Activated naive CD4-positive, alpha-beta T cell treated with anti-CD3 and anti-CD28 coated beads, Interleukin-2, amount 50 U/mL, for 24 hours (primary cell): ENCODE results near the gene BCAT1.
"Not testable (repeated sequence)": the region's sequence is repeated elsewhere in the genome, so short reads cannot be mapped to it uniquely, and the experiment has no call there.

Experiments used
- H3K27ac Mint-ChIP-seq: one replicate; pipeline ENCODE4 v1.8.0; 2021; ENCODE audit warnings: mild to moderate bottlenecking, mixed read lengths
- H3K27me3 Mint-ChIP-seq: one replicate; pipeline ENCODE4 v1.8.0; 2021; ENCODE audit warnings: mixed read lengths
- H3K36me3 Mint-ChIP-seq: one replicate; pipeline ENCODE4 v1.8.0; 2021; ENCODE audit warnings: mixed read lengths
- H3K4me1 Mint-ChIP-seq: one replicate; pipeline ENCODE4 v1.8.0; 2021; ENCODE audit warnings: mixed read lengths
- H3K4me3 Mint-ChIP-seq: one replicate; pipeline ENCODE4 v1.8.0; 2021; ENCODE audit warnings: mild to moderate bottlenecking, mixed read lengths
- H3K9me3 Mint-ChIP-seq: one replicate; pipeline ENCODE4 v1.8.0; 2021; ENCODE audit warnings: mixed read lengths

The BCAT1 gene

DNA sequence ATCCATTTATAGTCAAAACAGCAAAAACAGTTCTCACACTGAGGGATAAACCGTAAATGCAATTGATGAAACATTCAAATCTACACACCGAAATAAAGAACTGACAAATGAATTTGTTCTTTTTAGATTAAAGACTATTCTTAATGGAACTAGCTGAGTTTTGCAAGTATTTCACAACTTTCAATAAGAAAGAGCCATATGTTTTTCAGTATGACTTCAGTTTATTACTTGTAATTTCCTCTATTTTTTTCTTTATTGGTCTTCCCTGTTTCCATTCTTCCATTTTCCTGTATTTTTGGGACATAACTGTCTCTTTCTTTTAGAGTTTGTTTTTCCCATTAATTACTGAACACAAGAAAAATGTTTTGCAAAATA, 4.3 kb downstream of the BCAT1 start:
- H3K4me3 Mint-ChIP-seq: no peak overlapping the region
- no peak overlapping the region for H3K27ac Mint-ChIP-seq
- H3K27me3 Mint-ChIP-seq: peaks cover 37% of the 10 kb centered on the region
- H3K9me3 Mint-ChIP-seq: peaks cover 6% of the 10 kb centered on the region
- H3K4me1 Mint-ChIP-seq: peaks cover 30% of the 10 kb centered on the region
- H3K36me3 Mint-ChIP-seq: no peaks in the 10 kb centered on the region

DNA sequence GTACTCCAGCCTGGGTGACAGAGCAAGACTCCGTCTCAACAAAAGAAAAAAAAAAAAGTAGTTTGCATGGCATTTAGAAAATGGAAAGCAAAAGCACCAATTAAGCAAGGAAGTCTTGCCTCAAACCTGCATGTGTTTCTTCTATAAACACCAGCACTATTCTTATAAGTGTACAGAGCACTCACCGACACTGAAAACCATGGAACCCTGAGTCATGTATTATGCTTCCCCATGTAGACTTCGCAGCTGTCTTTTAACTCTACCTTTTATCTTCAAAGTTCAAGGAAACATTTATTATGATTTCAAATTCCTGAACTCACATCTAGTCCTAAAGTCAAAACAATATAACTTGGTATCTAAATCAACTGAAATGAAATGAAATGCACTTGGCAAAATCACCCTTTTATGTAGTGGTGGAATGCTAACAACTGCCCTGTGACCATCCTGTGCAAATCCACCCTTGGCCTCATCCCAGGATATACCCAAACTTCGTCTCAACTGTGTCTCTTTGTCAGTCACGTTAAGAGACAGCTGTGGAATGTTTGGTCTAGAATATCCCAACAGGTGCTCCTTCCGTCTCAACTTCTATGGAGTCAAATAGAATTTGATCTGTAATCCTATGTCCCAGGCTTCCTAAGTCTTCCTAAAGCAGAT, 4.8 kb downstream of the BCAT1 start:
- no peak overlapping the region for H3K4me3 Mint-ChIP-seq
- no peak overlapping the region for H3K27ac Mint-ChIP-seq
- peaks cover 24% of the 10 kb centered on the region for H3K4me1 Mint-ChIP-seq
- no peaks in the 10 kb centered on the region for H3K36me3 Mint-ChIP-seq
- H3K9me3 Mint-ChIP-seq: peaks cover 6% of the 10 kb centered on the region
- peaks cover 37% of the 10 kb centered on the region for H3K27me3 Mint-ChIP-seq

DNA sequence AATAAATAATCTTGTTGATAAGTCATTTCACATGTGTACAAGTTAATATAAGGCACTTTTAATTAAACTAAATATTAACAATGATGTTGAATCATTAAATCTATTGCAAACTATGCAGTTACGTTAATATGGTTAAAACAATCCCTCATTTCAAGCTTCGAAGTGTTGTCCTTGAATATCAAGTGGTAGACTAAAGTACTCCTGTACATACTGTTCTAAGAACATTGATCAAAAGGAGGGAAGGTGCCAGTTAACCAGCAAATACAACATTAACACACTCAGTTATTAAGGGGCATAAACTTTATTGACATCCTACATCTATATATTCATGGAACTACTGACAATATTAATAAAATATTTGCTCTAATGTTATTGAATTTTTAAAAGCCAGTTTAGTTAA, 8.7 kb downstream of the BCAT1 start:
- H3K36me3 Mint-ChIP-seq: no peaks in the 10 kb centered on the region
- H3K4me1 Mint-ChIP-seq: no peaks in the 10 kb centered on the region
- H3K27me3 Mint-ChIP-seq: peaks cover 25% of the 10 kb centered on the region
- no peaks in the 10 kb centered on the region for H3K9me3 Mint-ChIP-seq
- H3K4me3 Mint-ChIP-seq: no peak overlapping the region
- no peak overlapping the region for H3K27ac Mint-ChIP-seq

DNA sequence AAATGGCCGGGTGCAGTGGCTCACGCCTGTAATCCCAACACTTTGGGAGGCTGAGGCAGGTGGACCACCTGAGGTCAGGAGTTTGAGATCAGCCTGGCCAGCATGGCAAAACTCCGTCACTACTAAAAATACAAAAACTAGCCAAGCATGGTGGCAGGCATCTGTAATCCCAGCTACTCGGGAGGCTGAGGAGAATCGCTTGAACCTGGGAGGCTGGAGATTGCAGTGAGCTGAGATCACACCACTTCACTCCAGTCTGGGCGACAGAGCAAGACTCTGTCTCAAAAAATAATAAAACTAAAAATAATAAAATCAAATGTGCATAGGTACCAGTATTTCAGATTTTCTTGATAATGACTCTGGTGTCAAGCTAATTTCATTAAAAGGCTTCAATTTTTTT, 9.3 kb downstream of the BCAT1 start:
- H3K27me3 Mint-ChIP-seq: peaks cover 21% of the 10 kb centered on the region
- not testable (repeated sequence) for H3K4me1 Mint-ChIP-seq, H3K36me3 Mint-ChIP-seq, H3K4me3 Mint-ChIP-seq, H3K9me3 Mint-ChIP-seq, H3K27ac Mint-ChIP-seq

DNA sequence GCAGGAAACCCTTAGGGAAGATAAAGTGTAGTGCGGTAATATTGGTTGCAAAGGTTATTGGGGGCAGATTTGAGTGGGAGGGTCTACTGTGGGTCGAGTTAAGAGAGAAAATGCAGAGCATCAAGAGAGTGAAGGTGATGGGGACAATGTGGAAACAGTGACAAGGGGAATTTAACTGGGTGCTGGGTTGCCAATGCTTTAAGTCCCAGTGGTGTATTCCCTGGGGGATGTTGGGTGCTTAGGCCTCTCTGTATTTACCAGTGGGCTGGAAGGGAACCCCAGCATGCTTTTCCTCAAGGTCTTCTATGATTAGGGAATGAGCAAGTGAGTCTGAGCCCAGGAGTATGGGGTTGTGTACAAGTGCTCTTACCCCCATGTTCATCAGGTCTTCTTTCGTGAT, 10.6 kb downstream of the BCAT1 start:
- peaks cover 15% of the 10 kb centered on the region for H3K27me3 Mint-ChIP-seq
- H3K4me3 Mint-ChIP-seq: no peak overlapping the region
- H3K36me3 Mint-ChIP-seq: no peaks in the 10 kb centered on the region
- no peaks in the 10 kb centered on the region for H3K4me1 Mint-ChIP-seq
- H3K9me3 Mint-ChIP-seq: no peaks in the 10 kb centered on the region
- no peak overlapping the region for H3K27ac Mint-ChIP-seq

DNA sequence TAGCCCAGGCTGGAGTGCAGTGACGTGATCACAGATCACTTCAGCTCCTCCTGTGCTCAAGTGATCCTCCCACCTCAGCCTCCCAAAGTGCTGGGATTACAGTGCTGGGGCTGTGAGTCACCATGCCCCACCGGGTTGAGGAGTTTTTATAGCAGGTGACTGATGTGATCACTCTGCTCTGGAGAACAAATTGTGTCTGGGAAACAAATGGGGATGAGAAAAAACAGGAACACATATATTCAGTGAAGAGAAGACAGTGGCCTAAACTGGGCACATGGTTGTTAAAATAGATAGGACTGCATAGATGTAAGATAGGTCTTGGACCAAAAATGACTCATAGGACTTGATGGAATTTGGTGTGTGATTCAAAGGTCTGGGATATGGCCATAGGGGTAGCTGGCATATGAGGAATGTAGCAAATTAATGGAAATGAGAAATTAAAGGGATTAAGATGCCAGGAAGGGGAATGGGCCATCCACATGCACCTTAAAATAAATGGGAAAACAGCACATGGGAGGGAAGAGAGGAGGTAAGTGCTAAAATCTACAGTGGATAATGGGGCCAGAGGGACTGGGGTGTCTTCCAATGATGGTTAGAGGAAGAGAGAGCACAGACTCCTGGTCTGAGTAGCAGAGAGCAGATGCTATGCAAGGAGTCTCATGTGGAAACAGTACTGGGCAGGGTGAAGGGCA, 11.2 kb downstream of the BCAT1 start:
- Mint-ChIP-seq H3K27me3 (peaks cover 15% of the 10 kb centered on the region), H3K4me1 (no peaks in the 10 kb centered on the region), H3K4me3 (no peak overlapping the region), H3K36me3 (no peaks in the 10 kb centered on the region), H3K27ac (no peak overlapping the region), H3K9me3 (no peaks in the 10 kb centered on the region)

DNA sequence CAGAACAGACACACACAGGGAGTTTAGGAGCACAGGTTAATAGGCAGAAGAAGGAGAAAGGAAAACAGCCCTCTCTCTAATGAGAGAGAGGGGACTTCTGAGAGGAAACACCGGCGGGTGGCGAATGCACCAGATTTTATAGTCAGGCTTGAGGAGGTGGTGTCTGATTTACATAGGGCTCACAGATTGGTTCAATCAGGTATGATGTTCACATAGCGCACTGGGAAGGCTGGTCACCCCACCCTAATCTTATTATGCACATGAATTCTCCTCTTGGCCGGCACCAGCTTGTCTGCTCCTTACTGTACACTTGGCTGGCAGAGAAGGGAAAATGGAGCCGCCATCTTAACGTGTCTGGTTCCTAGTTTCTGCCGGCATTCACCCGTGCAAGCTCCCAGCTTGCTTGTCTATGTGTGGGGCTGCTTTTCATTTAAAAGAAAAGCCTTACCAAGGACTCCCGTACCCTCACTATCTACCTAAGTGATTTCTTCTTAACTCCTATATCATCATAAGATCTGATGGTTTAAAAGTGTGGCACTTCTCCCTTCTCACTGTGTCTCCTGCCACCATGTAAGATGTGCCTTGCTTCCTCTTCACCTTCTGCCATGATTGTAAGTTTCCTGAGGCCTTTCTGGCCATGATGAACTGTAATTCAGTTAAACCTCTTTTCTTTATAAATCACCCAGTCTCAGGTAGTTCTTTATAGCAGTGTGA, 15.1 kb downstream of the BCAT1 start:
- Mint-ChIP-seq H3K27ac (no peak overlapping the region), H3K27me3 (peaks cover 12% of the 10 kb centered on the region), H3K36me3 (no peaks in the 10 kb centered on the region), H3K9me3 (no peaks in the 10 kb centered on the region), H3K4me1 (no peaks in the 10 kb centered on the region), H3K4me3 (no peak overlapping the region)

DNA sequence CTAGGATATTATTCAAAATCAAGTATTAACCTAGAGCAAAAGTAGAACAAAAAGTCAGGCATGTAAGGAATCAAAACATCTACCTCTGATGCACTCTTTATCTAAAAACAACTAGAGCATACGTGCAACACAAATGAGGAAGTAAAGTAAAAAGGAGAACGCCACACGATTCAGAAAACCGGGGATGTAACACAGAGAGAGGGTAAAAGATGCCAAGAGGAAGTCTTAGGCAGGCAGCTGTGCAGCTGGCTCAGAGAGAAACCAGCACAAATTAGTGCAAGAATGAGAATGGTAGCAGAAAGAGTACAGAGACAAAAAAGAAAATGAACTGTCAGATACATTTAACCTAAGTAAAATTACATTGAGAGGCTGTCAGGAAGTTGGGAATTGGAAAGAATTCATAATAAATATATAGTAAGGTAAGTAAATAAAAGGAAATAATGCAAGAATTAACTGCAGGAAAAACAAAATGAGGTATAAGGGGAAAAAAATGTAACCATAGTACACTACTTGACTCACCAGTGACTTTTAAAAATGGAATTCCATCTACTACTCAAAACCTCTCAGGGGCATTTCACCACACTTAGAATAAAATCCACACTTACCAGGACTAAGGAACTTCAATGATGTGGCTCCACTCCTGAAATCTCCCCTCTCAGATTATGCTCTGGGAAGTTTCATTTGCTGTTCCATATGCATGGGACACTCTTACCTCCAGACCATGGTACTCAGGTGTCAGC, 17.1 kb downstream of the BCAT1 start:
- Mint-ChIP-seq H3K36me3 (no peaks in the 10 kb centered on the region), H3K27me3 (peaks cover 17% of the 10 kb centered on the region), H3K27ac (no peak overlapping the region), H3K4me1 (no peaks in the 10 kb centered on the region), H3K4me3 (no peak overlapping the region), H3K9me3 (no peaks in the 10 kb centered on the region)

DNA sequence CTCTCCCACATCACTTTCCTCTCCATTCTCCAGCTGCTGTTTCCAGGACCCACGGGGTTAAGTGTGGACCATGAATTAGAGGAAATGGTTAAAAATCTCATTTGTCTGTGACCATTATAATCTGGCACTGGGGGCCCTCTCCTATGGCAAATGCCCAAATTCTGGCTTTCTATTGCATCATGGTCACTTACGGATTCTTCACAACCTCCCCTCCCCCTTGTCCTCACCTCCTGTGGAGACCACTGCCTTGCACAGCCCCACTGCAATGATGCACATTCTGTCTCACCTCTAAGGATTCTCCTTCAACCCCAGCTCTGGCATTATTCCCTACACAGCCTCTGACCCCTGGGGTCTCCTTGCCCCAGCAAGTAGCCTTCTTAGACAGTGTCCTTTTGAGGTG, 18.9 kb downstream of the BCAT1 start:
- H3K27me3 Mint-ChIP-seq: peaks cover 17% of the 10 kb centered on the region
- H3K4me3 Mint-ChIP-seq: no peak overlapping the region
- H3K36me3 Mint-ChIP-seq: no peaks in the 10 kb centered on the region
- no peaks in the 10 kb centered on the region for H3K9me3 Mint-ChIP-seq
- no peak overlapping the region for H3K27ac Mint-ChIP-seq
- H3K4me1 Mint-ChIP-seq: no peaks in the 10 kb centered on the region

DNA sequence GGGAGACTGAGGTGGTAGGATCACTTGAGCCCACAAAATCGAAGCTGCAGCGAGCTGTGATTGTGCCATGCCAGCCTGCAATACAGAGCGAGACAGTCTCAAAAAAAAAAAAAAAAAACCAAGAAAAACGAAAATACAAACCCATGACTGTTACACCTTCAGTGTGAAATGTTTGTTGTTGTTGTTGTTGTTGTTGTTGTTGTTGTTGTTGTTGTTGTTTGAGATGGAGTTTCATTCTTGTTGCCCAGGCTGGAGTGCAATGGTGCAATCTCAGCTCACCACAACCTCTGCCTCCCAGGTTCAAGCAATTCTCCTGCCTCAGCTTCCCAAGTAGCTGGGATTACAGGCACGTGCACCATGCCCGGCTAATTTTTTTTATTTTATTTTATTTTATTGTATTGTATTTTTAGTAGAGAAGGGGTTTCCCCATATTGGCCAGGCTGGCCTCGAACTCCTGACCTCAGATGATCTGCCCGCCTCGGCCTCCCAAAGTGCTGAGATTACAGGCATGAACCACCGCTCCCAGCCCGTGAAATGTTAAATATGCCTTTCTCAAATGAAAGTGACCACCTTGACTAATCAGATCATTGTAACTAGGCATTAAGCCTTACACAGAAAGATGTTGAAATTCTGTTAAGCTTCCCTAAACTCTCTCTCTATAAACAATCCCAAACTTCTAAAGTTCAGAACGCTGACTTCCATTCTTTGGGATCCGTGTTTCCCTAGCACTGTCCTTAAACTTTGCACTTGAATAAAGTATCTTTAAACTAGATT, 20.2 kb downstream of the BCAT1 start:
- H3K4me3 Mint-ChIP-seq, H3K9me3 Mint-ChIP-seq, H3K27ac Mint-ChIP-seq, H3K4me1 Mint-ChIP-seq, H3K36me3 Mint-ChIP-seq: not testable (repeated sequence)
- peaks cover 18% of the 10 kb centered on the region for H3K27me3 Mint-ChIP-seq

DNA sequence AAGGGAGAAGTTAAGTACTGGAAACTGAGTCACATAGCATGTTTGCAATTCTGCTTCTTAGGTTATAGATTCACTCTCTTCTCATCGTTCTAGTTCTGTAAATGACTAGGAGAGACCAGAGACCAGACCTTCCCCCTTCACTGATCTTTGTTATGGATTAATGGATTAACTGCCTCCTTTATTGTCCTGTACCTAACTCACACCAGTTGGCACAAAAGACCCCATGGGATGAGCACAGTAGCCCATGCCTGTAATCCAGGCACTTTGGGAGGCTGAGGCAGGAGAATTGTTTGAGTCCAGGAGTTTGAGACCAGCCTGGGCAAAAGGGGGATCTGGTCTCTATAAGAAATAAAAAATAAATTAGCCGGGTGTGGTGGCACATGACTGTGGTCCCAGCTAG, 20.8 kb downstream of the BCAT1 start:
- H3K9me3 Mint-ChIP-seq: no peaks in the 10 kb centered on the region
- H3K27ac Mint-ChIP-seq: no peak overlapping the region
- H3K36me3 Mint-ChIP-seq: no peaks in the 10 kb centered on the region

DNA sequence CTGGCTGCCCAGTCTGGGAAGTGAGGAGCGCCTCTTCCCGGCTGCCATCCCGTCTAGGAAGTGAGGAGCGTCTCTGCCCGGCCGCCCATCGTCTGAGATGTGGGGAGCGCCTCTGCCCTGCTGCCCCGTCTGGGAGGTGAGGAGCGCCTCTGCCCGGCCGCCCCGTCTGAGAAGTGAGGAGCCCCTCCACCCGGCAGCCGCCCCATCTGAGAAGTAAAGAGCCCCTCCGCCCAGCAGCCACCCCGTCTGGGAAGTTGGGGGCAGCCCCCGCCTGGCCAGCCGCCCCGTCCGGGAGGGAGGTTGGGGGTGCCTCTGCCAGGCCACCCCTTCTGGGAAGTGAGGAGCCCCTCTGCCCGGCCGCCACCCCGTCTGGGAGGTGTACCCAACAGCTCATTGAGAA, 22.8 kb downstream of the BCAT1 start:
- not testable (repeated sequence) for H3K36me3 Mint-ChIP-seq, H3K4me3 Mint-ChIP-seq, H3K27ac Mint-ChIP-seq, H3K9me3 Mint-ChIP-seq, H3K4me1 Mint-ChIP-seq
- H3K27me3 Mint-ChIP-seq: peaks cover 16% of the 10 kb centered on the region

More for the DNA sequence above, 20.8 kb downstream of the BCAT1 start:
- Mint-ChIP-seq H3K4me3 (no peak overlapping the region), H3K27me3 (peaks cover 18% of the 10 kb centered on the region), H3K4me1 (no peaks in the 10 kb centered on the region)

DNA sequence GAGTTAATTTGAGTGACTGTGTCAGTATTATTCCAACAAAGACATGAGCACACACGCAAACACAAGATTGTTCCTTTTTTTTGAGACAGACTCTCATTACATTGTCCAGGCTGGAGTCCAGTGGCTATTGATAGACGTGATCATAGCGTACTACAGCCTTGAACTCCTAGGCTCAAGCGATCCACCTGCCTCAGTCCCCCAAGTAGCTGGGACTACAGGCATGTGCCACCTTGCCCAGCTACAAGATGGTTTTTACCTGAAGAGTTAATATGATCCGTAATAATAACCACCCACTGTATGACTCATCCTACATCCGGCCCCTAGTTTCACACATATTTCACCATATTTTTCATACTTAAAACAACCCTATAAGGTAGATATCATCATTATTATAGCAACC, 26.8 kb downstream of the BCAT1 start:
- no peak overlapping the region for H3K27ac Mint-ChIP-seq

DNA sequence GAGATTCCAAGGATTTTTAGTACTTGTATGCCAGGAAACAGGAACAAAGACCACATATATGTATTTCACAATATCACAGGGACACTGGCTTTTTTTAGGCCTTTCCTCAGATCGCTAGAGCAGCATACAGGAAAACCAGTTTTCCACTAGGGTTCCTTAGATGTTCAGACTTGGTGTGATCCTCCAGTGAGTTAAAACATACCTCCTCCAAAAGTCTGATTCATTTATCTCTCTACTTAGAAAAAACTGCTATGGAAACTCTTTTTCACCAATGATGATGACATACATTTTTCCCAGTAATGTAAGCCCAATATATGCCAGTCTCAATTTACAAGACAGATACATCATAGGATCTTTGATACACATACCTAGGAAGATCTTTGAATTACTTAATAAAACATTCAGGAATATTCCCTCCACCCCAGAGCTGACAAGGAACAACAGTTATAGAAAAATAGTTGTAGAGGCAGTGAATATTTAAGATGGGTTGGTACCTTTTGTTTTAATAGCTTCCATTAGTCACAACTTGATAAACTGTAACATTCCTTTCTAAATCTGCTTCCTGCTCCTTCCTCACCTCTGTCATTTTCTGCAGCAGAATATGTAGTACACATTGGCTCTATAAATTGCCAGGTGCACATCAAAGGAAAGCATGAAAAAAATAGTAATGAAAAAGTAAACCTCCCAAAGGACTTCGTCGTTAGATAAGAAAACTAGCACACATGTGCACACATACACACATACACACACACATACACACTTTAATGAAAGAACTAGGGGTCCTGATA, 27.5 kb downstream of the BCAT1 start:
- Mint-ChIP-seq H3K36me3 (no peaks in the 10 kb centered on the region), H3K4me3 (peak overlapping the region; percentile 8), H3K4me1 (peaks cover 25% of the 10 kb centered on the region), H3K9me3 (no peaks in the 10 kb centered on the region), H3K27ac (peak overlapping the region; percentile 30), H3K27me3 (peaks cover 4% of the 10 kb centered on the region)

More for the DNA sequence above, 26.8 kb downstream of the BCAT1 start:
- H3K9me3 Mint-ChIP-seq: no peaks in the 10 kb centered on the region
- no peak overlapping the region for H3K4me3 Mint-ChIP-seq
- H3K4me1 Mint-ChIP-seq: peaks cover 25% of the 10 kb centered on the region
- no peaks in the 10 kb centered on the region for H3K36me3 Mint-ChIP-seq
- H3K27me3 Mint-ChIP-seq: peaks cover 4% of the 10 kb centered on the region

DNA sequence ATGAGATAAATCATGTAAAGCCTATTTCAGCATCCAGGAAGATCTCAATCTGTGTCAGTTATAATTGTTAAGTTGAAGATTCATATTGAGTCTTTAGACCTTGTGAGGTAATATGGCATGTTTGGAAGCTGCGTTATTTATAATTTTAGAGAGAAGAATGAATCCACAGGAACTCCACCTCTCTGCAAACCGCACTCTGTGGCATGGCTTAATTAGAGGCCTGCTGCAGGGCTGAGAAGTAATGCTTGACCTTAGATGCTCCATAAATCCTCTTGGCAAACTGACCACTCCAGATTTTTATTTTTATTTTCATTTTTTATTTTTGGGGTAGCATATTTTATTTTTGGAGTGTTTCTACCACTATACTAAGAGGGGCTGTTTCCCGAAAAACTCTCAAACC, 28.8 kb downstream of the BCAT1 start:
- Mint-ChIP-seq H3K4me1 (peaks cover 25% of the 10 kb centered on the region), H3K36me3 (no peaks in the 10 kb centered on the region), H3K27ac (peak overlapping the region; percentile 74), H3K9me3 (no peaks in the 10 kb centered on the region), H3K4me3 (no peak overlapping the region), H3K27me3 (peaks cover 4% of the 10 kb centered on the region)
